ENCODE results near the gene SLC30A9.

SLC30A9 gene

GRCh38 chr4:41990365-41991111 lies at the start of gene SLC30A9:
TSS of gene SLC30A9 (plus strand) at chr4:41990530. CDS start at chr4:41990652, 122 bp downstream.
- peak; percentile 75 to 98 (median 92) for DNase-seq

- DNase-seq: no peak
Observed at GRCh38 chr4:41940834-41941233, 49.5 kb upstream of the SLC30A9 start.

- no peak for DNase-seq
Observed at GRCh38 chr4:41943506-41943905, 46.8 kb upstream of the SLC30A9 start.

- DNase-seq: no peak
Observed at GRCh38 chr4:41944089-41944488, 46.2 kb upstream of the SLC30A9 start.

- DNase-seq: no peak
Observed at GRCh38 chr4:41949531-41949930, 40.8 kb upstream of the SLC30A9 start.

DNA sequence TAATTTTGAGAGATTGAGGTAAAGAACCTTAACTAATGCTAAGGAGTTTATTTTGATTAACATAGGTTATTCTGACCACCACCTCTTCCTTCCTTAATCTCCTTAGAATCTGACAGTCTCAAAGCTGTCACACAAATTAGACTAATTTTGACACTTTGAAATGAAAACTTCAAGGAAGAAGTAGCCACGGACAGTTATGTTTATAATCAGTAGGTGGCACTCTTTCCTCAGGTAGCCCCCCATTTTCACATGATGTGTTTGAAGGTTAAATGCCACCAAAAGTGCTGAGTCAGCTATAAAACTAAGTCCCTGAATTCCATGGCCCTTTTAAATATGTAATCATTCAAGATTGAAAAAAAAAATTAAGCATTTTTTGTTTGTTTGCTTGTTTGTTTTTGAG lies 32.7 kb upstream of the SLC30A9 start:
- no peak for DNase-seq

DNA sequence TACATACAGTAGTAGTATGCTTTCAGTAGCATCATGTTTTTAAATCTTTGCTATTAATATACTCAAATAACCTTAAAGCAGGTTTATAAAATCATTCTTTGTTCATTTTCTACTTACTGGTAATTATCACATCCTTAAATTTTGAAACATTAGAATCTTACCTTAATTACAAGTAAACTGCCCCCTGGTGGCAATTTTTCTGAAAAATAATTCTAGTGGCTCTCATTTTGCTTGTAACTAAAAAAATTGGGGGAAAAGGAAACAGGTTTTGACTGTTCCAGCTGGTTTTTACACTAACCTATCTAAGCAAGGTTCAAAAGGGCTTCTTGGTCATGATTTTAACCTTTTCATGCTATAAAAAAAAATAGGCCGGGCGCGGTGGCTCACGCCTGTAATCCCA lies 27.2 kb upstream of the SLC30A9 start:
- no peak for DNase-seq

DNA sequence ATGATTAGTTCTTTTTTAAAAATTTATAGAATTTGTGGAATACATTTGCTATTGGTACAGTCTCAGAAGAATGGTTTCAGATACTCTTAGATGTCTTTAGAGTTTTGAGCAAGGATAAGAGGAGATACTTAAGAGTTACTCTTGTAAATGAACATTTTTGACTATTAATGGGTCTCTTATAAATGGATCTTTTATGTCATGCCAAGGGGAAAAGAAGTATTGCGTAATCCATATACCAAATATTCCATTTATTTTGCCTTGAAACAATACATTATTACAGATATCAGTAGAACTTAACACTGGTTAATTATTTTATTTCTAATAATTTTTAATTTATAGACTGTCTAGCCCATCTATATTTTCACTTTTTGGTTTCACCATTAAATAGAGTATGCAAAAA lies 25.9 kb upstream of the SLC30A9 start:
- no peak for DNase-seq

DNA sequence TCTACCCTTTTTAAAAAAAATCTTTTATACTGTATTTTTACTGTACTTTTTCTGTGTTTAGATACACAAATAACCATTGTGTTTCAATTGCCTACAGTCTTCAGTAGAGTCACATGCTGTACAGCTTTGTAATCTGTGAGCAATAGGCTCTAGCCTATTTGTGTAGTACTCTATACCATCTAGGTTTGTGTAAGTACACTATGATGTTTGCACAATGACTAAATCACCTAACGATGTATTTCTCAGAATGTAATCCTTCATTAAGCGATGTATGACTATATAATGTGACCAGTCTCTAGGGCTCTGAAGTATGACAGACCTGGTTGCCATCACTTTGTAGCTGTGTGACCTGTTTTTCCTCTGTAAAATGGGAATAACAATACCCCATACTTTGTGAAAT lies 22.9 kb upstream of the SLC30A9 start:
- DNase-seq: no peak

- DNase-seq: no peak
Observed at GRCh38 chr4:41969671-41970070, 20.7 kb upstream of the SLC30A9 start.

DNA sequence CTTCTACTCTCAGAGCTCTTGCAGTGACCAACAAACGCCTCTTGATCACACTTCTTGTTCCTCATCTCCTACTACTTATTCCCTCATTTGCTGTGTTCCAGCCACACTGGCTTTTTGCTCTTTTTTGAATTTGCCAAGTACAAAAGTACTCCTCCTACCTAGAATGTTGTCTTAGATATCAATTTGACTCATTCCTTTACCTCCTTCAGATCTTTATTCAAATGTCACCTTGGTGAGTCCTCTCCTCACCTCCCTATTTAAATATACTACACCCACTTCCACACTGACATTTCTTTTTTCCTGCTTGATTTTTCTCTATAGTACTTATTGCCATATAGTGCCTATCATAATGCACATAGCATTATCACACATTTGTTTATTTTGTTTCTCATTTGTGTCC lies 15.0 kb upstream of the SLC30A9 start:
- DNase-seq: peak in 1 of 56 donors; percentile 11

GRCh38 chr4:41976775-41977516 lies 13.4 kb upstream of the SLC30A9 start:
- no peak for DNase-seq

DNA sequence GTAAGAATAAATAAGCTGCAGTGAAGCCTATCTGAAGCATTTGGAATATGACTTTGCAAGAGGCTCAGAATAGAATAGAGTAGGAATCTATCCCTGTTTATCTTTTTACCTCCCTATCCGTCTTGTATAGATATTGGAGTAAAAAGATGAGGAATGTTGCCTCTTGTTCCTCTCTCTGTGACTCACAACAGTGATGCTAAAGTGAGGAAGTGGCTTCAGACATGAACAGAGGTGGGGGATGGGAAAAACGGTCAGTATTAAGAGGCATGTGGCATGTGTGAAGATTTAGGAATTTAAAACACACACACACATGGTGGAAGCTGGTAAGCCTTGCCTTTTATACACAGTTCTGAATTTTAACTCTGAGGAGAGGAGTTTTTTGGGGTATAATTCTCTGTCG lies 12.6 kb upstream of the SLC30A9 start:
- no peak for DNase-seq

- no peak for DNase-seq
Observed at GRCh38 chr4:41981456-41981855, 8.9 kb upstream of the SLC30A9 start, which contains the start of gene DCAF4L1. TSS of gene DCAF4L1 (plus strand) at chr4:41981756. CDS start at chr4:41981793, 37 bp downstream.

DNA sequence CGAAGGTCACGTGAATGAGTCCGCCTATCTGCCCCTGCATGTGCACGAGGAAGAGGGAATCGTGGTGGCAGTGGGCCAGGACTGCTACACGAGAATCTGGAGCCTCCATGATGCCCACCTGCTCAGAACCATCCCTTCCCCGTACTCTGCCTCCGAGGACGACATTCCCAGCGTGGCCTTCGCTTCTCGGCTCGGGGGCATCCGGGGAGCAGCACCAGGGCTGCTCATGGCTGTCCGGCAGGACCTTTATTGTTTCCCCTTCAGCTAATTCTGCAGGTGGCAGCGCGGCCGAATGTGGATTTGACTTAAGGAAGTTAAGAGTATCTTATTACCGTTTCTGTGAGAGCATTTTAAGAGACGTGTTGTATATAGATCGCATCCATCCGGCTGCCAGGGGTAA lies 7.6 kb upstream of the SLC30A9 start:
- no peak for DNase-seq

DNA sequence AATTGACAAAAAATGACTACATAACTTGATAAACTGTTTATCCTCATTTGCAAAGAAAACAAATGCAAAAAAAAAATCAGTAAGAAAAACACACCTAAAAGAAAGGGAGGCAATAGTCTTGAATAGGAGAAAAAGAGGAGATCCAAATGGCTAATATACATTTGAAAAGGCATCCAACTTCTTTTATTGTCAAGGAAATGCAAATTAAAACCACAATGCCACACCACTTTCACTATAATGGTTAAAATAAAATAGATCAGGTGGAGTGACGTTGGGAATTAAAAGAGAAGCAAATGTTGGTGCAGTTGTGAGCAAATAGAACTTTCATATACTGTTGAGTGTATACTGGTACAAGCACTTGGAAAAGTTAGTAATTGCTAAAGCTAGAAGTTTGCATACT lies 5.2 kb upstream of the SLC30A9 start:
- no peak for DNase-seq

DNA sequence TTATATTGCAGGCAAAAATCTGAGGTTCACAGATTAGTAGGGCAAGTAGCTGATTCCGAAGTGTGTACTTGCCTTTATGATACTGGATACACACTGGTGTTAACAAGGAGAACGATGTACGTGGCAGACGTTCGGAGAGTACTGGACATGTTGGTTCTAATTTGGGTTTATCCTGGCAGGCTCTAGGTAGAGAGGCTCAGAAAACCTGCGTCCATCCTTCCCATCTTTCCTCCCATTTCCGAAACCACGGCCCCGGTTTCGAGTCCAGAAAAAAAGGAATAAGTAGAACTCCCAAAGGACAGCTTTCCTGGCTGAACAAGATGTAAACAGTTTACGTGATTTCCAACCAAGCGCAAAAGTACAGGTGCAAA lies 351 bp upstream of the SLC30A9 start:
- no peak for DNase-seq

- no peak for DNase-seq
Observed at GRCh38 chr4:41991916-41992767, 1.8 kb downstream of the SLC30A9 start.

DNA sequence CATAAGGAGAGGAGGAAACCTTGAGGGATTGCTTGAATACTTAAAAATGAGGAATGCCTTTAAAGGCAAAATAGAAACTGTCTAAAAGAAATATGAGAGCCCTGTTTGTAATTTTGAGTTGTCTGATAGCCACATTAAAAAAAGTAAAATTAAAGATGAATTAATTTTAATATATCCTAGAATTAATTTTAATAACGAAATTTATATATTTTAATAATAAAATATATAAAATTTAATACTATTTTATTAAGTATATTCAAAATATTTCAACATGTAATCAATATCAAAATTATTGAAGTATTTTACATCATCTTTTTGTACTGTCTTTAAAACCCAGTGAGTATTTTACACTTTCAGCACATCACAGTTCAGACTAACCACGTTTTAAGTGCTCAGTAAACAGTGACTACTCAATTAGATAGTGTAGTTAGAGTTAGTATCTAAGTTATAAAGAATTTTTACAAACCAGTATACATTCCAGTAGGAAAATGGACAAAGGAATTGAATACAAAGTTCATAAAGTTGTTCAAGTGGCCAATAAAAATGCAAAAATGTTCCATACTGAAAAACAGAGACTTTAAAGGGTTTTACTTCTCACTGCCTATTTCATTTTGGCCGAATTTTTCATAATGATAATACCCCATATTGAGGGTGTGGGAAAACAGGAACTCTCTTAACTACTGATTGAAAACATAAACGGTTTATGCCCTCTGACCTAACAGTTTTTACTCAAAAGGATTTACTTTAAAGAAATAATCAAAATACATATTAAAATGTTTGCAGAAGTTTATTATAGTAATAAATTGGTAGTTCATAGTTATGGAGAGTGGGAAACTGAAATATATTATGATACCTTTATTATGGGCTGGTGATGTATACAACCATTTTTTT lies 2.9 kb downstream of the SLC30A9 start:
- no peak for DNase-seq

GRCh38 chr4:41994461-41994985 lies 4.2 kb downstream of the SLC30A9 start:
- no peak for DNase-seq

DNA sequence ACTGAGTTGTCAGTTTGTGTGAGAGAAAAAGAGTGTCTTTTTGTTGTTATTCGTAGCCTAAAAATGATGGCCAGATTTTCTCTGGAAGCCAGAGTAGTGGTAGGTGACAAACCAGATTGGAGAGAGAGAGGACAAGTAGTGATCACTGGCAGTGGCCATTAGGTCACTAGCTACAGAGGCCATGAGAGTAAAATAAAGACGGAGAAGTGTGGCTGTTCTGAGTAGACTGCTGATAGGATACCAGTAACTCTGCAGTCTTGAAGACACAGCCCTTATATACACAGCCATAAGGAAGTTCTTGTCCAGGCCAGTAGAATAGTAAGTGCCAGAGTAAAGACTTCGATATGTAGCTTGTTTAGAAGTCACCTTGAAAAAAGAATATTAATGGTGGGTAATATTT lies 7.7 kb downstream of the SLC30A9 start:
- no peak for DNase-seq
